SK-N-SH (cell line): Measurements from ENCODE around the gene POLR3H.

ENCODE experiments used
- CHD2 ChIP-seq: fragments of 150-350 bp; IDR thresholded peaks from 2 replicates; pipeline ENCODE4 v1.6.1; 2018; ENCODE audit warnings: low read length; ENCODE audit not compliant: partially characterized antibody
- CTCF ChIP-seq: fragments of 200-600 bp; sonication (generic); IDR thresholded peaks from 2 replicates; pipeline ENCODE4 v1.6.1; 2017; ENCODE audit warnings: antibody characterized with exemption, mild to moderate bottlenecking, moderate library complexity
- EZH2phosphoT487 ChIP-seq: fragments of 200-600 bp; sonication (generic); IDR thresholded peaks from 2 replicates; pipeline ENCODE4 v1.6.1; 2017; ENCODE audit warnings: low read depth, mixed run types, mild to moderate bottlenecking, antibody characterized with exemption, moderate library complexity, borderline replicate concordance
- REST ChIP-seq: IDR thresholded peaks from 2 replicates; pipeline ENCODE4 v1.6.1; 2012; ENCODE audit warnings: mild to moderate bottlenecking, low read depth, low read length, moderate library complexity
- SIN3A ChIP-seq: IDR thresholded peaks from 2 replicates; pipeline ENCODE4 v1.6.1; 2012; ENCODE audit warnings: low read depth, mild to moderate bottlenecking, low read length, moderate library complexity, borderline replicate concordance
- TF ChIP-seq, protein P1 (sequence below): IDR thresholded peaks from 2 replicates; pipeline ENCODE4 v1.4.0; 2012; ENCODE audit warnings: low read depth

GRCh38 chr22:41481131-41481830, 63.0 kb downstream of the POLR3H start:
- TF ChIP-seq CTCF (no peak), REST (no peak), SIN3A (no peak), EZH2phosphoT487 (no peak), CHD2 (no peak)
- TF ChIP-seq, protein P1, sequence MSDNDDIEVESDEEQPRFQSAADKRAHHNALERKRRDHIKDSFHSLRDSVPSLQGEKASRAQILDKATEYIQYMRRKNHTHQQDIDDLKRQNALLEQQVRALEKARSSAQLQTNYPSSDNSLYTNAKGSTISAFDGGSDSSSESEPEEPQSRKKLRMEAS: no peak
